GM18870 (cell line): ENCODE data around the gene ITPR1.
A peak's percentile ranks its signal among the peaks of the same experiment; 100 is the strongest.

ENCODE experiments used
- ATAC-seq: cut with Tn5 transposase; IDR thresholded peaks from one replicate; pipeline ENCODE4 v1.9.1; 2021; ENCODE audit warnings: moderate library complexity; ENCODE audit not compliant: unreplicated experiment

ITPR1 gene

DNA sequence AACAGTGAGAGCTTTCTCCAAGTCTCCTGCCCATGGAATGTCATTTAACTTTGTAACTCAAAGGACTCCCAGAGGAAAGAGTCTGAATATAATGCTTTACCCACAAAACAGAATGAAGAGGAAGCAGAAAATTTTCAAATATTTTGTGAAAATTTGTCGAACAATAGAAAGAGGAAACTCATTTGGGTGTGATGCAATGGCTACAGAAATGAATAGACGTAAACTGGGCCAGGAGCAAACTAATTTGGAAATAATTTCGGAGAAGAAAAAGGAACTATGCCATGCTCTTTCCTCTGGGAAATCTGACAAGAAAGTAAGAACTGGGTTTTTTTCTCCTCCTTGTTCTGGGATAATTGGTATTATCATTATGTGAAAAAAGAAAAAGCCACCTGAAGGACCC is 14.9 kb upstream of the ITPR1 start:
- ATAC-seq = no peak

- ATAC-seq = no peak
Observed at GRCh38 chr3:4491855-4492207, 1.3 kb upstream of the ITPR1 start.

- no peak for ATAC-seq
Observed at GRCh38 chr3:4492208-4493013, 737 bp upstream of the ITPR1 start.

DNA sequence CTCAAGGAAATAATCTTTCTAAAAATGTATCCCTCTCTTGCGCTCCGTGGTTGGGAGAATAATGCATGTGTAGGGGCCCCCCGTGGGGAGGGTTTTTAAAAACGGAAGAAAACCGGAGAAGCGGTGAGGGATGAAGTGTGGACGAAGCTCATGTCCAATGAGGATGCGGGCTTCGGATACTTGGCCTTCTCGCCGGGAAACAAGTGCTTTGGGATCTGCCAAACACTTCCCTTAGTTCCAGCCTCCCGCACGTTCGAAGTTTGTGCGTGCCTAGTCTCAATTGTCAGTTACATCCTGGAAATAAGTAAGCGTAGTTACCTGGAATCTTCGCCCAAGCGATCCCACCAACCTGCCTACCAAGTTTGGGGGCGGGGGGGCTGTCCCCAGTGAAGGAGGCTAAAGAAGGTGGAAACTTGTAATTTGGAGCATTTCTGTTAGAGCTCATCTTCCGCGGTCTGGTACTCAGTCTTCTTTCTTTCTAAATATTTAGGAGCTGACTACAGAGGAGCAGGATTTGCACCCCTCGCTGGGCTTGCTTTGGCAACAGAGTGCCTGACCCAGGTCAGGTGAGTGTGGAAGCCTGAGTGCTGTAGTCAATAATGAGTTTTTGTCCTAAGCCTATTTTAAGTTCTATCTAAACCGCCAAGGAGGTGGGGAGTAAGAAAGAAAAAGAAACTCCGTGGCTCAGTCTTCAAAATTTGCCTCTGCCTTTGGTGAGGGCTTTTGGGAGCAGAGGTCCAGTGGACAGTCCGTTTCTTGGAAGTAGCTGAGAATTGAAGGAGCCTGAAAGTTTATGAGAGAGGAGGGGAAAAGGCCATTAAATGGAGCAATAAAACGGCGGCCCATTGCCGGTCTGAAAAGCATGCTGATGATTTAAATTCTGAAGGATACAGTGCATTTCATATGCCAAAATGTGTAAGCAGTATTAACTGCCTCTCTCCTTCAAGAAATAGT is 1.1 kb downstream of the ITPR1 start:
- no peak for ATAC-seq

DNA sequence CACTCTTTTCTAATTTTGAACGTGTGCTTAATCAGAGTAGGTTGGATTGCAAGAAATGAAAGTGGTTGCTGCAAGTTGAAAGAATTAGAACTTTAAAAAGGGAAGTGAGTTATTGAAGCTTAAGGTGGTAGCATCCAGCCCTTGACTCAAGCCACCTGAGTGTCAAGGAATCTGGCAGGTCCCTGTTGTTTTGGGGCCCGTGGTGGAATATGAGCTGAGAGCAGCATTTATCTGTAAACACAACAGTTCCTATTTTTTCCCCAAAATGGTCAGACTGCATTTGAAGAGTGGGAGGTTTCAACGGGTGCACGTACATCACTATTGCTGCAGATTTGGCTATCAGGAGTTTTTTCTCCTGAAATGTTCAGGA is 1.7 kb downstream of the ITPR1 start:
- peak; percentile 24 for ATAC-seq

GRCh38 chr3:4495294-4496086 is 2.3 kb downstream of the ITPR1 start:
- no peak for ATAC-seq

DNA sequence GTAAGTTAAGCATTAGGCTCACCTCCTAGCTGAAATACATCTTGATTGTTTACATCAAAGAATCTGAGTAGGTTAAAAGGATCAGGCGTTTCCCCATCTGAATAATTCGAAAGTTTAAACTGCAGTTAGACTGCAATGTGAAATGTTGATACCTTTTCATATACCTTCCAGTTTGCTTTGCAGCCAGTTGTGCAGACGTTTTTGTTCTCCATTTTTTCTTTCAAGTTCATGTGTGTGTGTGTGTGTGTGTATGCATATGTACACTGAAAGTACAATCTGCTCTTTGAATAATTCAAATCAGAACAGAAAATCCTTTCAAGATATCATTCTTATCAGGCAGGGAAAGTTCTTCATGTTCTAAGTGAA is 2.9 kb downstream of the ITPR1 start:
- ATAC-seq = no peak

GRCh38 chr3:4497005-4497692 is 4.0 kb downstream of the ITPR1 start:
- no peak for ATAC-seq

DNA sequence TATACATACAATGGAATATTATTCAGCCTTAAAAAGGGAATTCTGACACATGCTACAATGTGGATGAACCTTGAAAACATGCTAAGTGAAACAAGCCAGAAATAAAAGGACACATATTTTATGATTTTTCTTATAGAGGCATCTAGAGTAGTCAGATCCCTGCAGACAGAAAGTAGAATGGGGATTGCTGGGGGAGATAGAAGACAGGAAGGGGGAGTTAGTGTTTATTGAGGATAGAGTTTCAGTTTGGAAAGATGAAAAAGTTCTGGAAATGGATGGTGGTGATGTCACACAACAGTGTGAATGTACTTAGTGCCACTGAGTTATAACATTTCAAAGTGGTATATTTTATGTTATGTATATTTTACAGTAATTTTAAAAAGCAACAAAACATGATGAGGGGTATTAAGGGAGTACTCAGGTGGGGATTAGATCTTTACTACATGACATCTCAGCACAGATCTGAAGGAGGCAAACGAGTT is 4.7 kb downstream of the ITPR1 start:
- ATAC-seq = no peak

DNA sequence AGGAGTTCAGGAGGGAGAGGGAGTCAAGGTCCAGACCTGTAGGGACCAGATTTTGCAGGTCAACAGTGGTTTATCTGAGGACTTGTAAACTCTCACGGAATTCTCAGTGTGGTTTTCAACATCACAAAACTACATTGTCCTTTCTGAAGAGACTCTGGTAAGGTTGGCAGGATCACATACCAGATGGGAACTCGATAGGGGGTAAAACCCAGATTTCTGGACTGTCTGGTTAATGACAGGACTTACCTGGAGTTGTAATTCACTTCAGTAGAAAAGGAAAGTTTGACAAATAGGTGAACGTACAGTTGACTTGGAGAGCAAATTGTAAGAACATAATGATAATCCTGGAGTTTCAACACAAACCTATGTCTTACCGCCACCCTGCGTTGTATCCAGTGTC is 5.3 kb downstream of the ITPR1 start:
- ATAC-seq = no peak

DNA sequence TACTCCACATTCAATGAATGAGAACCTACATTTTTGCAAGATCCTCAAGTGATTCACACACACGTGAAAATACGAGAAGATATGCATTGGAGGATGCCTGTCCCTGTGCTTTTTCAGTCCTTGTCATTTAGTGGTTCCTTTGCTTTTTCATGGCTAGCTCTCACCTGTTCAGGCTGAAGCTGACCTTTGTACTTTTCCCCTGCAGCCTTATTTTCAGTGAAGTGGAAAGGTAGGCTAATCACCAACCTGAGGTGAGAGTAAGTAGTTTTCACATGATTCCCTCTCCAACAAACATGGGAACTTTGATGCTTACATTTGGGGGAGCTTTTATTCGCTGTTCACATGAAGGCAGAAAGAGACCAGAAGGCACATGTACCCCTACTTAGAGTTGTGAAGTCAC is 8.3 kb downstream of the ITPR1 start:
- ATAC-seq = no peak

GRCh38 chr3:4501927-4502326 is 8.8 kb downstream of the ITPR1 start:
- no peak for ATAC-seq

DNA sequence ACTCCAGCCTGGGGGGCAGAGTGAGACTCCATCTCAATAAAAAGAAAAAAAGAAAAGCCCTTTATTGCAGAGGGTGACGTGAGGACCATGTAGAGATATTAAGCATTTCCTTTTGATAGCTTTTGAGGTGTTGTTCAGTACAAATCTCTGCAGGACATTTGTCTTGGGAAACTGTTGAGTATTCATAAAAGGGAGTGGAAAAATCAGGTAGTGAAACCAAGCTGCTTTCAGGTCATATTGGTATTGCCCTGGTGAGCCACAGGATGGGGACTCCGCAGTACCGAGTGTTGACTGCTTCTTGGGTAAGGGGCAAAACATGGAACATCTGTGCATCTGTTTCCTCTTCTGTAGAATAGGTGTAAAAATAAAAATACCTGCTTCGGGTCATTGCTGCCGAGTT is 9.9 kb downstream of the ITPR1 start:
- peak; percentile 50 for ATAC-seq

DNA sequence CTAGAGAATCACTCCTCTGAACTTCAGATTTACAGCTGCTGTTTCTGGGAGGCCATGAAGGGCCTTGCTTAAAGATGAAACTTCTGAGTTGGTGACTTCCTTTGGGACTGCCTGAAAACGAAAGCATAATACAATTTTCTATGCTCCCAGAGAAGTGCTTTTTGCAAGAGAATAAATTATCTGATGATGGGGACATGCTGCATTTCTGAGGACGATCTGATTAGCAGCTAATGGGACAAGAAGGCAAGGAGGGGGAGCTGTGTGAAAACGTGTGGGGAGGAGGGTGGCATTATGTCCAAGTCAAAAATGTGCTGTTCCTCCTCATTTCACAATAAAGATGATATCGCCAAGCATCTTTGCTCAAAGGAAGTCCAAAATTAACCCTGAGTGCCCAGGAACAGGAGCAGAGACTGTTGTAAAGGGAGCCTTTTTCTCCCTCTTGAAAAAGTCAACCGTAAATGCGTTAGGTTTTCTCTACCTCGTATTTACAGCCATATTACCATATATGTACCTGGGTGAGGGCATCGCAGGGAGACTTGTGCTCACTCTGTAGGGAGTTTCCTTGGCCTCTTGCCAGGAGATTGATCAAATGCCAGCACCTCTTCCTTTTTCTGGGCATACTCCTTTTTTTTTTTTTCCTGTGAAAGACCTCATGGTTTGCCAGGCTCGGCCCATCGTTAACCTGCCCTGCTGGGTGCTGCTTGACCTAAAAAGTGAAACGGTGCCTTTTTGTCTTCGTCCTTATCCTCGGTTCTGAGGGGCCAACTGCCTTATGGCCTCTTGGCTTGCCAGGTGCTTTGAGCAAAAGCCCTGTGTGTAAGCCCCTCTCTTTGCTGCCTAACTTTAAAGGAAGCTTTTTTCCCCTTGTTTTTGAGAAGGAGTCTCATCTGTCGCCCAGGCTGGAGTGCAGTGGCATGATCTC is 11.5 kb downstream of the ITPR1 start:
- ATAC-seq = no peak

DNA sequence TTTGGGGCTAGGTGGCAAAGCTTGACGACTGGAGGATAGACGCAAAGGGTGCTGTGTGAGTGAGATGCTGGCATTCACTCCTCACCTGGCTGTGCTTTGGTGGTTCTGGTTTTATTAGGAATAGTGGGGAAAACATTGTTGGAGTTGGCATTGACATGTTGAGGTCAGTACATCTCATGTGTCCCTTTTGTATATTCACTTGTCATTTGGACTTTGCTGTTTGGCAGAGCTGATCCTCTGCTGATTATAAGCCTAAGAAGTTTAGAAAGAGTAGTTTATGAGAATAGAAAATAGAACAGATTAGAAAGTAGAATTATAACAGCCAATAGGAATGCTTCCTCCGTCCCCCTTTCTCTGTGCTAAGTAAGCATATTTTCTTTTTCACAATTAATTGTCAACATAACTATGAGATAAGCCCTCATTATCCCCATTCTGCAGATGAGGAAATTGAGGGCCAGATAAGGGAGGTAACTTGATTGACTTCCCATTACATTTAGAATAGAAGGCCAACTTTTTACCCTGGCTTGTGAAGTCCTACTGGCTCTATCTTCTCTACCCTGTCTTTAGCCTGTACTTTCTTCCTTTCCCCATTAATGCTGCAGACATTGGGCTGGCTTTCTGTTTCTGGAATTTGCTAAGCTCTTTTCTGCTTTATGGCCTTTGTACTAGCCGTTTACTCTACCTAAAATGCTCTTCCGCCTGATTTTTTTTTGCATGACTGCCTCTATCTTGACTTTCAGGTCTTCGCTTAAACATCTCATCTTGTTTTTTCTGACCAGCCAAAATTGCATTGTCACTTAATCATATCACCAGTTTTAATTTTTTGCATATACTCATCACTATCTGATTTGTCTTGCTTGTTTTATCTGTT is 12.8 kb downstream of the ITPR1 start:
- ATAC-seq = no peak

GRCh38 chr3:4506559-4507023 is 13.4 kb downstream of the ITPR1 start:
- no peak for ATAC-seq

- peak; percentile 29 for ATAC-seq
Observed at GRCh38 chr3:4507024-4507596, 14.0 kb downstream of the ITPR1 start.
